T-helper 1 cell treated with Interleukin-12 subunit alpha and Interleukin-12 subunit beta and Interleukin-4 antibody, amounts not matched to agents 30 μg/mL and 1 μg/mL, for 36 hours (primary cell): ENCODE data around the gene EID1.

ENCODE experiments used
- H3K27ac Mint-ChIP-seq: one replicate; pipeline ENCODE4 v1.8.0; 2021; ENCODE audit warnings: mild to moderate bottlenecking, mixed read lengths
- H3K27me3 Mint-ChIP-seq: one replicate; pipeline ENCODE4 v1.8.0; 2021; ENCODE audit warnings: low read depth, mixed read lengths
- H3K36me3 Mint-ChIP-seq: one replicate; pipeline ENCODE4 v1.8.0; 2021; ENCODE audit warnings: low read depth, mixed read lengths
- H3K4me1 Mint-ChIP-seq: one replicate; pipeline ENCODE4 v1.8.0; 2021; ENCODE audit warnings: low read depth, mixed read lengths
- H3K4me3 Mint-ChIP-seq: one replicate; pipeline ENCODE4 v1.8.0; 2021; ENCODE audit warnings: mild to moderate bottlenecking, moderate library complexity, mixed read lengths
- H3K9me3 Mint-ChIP-seq: one replicate; pipeline ENCODE4 v1.8.0; 2021; ENCODE audit warnings: mixed read lengths

The EID1 gene

DNA sequence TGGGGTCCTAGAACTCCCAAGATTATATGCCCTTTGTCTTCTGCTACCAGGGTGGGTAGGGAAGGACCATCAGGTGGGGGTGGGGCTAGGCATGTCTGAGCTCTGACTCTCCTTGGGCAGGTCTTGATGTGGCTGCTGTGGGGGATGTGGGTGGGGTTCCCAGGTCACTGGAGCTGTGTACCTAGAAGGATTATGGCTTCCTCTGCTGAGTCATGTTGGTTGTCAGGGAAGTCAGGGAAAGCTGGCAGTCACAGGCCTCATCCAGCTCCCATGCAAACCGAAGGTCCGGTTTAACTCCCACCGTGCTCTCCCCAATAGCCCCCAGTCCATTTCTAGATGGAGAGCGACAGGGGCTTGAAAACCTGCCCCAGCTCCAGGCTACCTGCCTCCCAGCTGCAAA is 35.2 kb downstream of the EID1 start:
- Mint-ChIP-seq H3K27me3 (no peaks in the 10 kb centered on the region), H3K36me3 (peaks cover 2% of the 10 kb centered on the region), H3K4me1 (peaks cover 2% of the 10 kb centered on the region), H3K9me3 (peaks cover 7% of the 10 kb centered on the region), H3K4me3 (no peak overlapping the region), H3K27ac (no peak overlapping the region)

DNA sequence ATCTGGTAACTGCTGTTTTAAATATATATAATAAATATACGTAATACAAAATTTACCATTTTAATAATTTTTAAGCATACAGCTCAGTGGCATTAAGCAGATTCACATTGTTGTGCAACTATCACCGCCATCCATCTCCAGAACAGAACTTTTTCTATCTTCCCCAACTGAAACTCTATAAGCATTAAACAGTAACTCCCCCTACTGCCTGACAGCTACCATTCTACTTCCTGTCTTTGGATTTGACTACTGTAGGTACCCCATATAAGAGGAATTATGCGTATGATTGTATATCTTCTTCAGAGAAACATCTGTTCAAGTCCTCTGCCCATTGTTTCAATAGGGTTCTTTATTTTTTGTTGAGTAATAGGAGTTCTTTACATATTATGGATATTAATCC is 36.8 kb downstream of the EID1 start:
- H3K27me3 Mint-ChIP-seq = no peaks in the 10 kb centered on the region
- no peak overlapping the region for H3K4me3 Mint-ChIP-seq
- no peak overlapping the region for H3K27ac Mint-ChIP-seq
- H3K9me3 Mint-ChIP-seq = peaks cover 7% of the 10 kb centered on the region
- H3K36me3 Mint-ChIP-seq = peaks cover 3% of the 10 kb centered on the region
- H3K4me1 Mint-ChIP-seq = no peaks in the 10 kb centered on the region

DNA sequence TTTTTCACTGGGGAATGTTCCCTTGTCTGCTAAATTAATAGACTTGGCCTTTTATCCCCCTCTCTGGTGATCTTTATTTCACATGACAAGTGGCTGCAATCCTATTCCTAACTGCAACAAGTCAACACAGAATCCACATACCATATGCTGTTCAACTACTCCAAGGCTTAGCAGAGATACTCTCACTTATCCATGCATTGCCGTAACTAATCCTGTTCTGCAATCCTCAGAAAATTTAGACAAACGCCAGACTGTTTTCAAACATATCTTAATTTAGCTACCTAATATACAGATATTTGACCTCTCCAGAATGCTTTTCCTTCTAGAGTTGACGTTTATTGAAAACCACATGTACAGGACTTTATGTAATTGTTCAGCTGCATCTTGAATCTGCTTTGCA is 37.9 kb downstream of the EID1 start:
- peaks cover 1% of the 10 kb centered on the region for H3K36me3 Mint-ChIP-seq
- no peak overlapping the region for H3K4me3 Mint-ChIP-seq
- no peak overlapping the region for H3K27ac Mint-ChIP-seq
- no peaks in the 10 kb centered on the region for H3K4me1 Mint-ChIP-seq
- peaks cover 7% of the 10 kb centered on the region for H3K9me3 Mint-ChIP-seq
- H3K27me3 Mint-ChIP-seq = no peaks in the 10 kb centered on the region

DNA sequence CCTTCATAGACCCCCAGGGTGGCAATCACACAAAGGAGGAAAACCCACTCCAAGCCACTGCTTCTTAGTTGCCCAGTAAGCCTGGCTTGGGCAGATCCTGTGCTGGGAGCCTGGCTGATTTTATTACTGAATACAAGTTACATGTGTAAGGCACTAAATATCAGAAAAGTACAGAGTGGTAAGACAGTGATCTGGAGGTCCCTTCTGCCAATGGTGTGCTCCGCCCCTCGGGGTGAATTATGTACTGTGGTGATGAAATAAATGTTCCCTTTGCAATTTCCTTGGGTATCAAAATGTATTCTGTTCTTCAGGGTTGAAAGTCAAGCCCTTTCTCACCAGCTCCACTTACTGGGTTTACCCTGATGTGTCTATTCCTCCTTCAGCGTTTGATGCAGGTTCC is 38.8 kb downstream of the EID1 start:
- peaks cover 1% of the 10 kb centered on the region for H3K36me3 Mint-ChIP-seq

DNA sequence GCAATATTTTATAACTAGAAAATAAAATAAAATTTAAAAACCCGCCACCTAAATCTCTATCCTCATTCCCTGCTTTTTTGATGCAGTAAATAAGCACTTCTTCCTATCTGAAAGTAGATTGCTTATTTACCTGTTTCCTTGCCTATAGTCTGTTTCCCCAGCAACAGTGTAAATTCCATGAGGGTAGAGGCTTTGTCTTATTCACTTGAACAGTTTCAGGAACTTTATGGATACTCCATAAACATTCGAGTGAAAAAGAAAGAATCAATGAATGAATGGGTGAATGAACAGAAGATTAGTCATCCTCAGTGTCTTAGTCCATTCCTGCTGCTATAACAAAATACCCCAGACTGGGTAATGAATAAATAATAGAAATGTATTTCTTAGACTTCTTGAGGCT is 44.1 kb downstream of the EID1 start:
- Mint-ChIP-seq H3K4me1 (peaks cover 21% of the 10 kb centered on the region), H3K27me3 (no peaks in the 10 kb centered on the region), H3K36me3 (peaks cover 3% of the 10 kb centered on the region), H3K27ac (no peak overlapping the region), H3K9me3 (no peaks in the 10 kb centered on the region), H3K4me3 (no peak overlapping the region)

More for the DNA sequence above, 38.8 kb downstream of the EID1 start:
- no peak overlapping the region for H3K27ac Mint-ChIP-seq
- H3K4me3 Mint-ChIP-seq = no peak overlapping the region
- H3K27me3 Mint-ChIP-seq = no peaks in the 10 kb centered on the region
- H3K4me1 Mint-ChIP-seq = no peaks in the 10 kb centered on the region
- H3K9me3 Mint-ChIP-seq = peaks cover 4% of the 10 kb centered on the region

DNA sequence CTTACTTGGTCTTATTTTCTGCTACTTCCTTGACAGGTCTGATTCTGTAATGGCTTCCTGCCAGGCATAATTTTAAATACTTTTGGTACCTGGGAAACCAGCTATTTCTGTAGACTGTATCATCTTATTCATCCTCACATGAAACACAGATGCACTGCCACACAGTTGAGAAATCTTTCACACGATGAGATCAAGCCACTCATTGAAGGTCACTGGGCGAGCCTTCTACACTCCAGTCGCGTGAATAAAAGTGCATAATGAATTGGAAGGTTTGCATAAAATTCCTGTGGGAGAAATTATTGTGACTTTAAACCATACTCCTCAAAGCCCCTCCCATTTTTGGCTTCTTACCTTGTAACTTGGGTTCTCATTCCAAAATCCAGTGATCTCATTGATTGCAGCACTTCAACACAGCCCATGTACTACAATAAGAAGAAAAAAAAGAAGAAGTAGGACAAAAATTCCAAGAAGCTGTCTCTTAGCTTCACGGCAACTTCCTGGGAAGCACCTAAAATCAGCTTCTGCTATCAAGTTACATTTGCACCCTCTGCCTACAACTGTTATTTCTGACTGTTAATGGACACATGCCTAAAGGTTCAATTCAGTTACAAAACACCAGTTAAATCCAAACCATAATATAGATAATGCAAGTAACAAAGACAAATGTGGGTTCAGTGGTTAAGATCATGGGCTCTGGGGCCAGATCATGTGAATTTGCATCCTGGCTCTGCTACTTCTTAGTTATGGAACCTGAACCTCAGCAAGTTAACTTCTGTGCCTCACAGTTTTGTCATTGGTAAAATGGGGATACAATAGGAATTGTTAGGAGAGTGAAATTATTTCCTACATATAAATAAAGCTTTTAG is 46.8 kb downstream of the EID1 start:
- H3K27ac Mint-ChIP-seq = peak overlapping the region; percentile 64
- H3K9me3 Mint-ChIP-seq = no peaks in the 10 kb centered on the region
- peaks cover 35% of the 10 kb centered on the region for H3K4me1 Mint-ChIP-seq
- peaks cover 2% of the 10 kb centered on the region for H3K36me3 Mint-ChIP-seq
- H3K4me3 Mint-ChIP-seq = no peak overlapping the region
- H3K27me3 Mint-ChIP-seq = no peaks in the 10 kb centered on the region

DNA sequence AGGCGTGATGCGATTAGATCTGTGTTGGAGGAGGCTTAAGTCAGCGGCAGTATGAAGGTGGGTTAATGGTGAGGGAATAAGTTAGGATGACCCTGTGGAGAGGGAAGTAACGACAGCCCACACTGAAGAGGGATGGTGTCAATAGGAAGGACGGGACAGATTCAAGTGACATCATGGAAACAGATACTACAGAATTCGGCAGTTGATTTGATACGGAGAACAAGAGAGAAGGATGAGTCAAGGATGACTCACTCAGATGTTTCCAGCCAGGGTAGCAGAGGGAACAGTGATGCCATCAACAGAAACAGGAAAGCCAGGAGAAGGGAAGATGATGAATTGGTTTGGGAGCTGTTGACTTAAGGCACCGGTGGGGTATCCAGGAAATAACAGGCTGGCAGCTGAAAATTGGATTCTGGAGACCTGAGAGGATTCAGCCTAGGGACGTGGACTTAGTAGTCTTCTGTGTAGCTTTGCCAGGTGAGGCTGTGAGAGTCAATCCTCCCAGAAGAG is 47.8 kb downstream of the EID1 start:
- H3K4me1 Mint-ChIP-seq = peaks cover 35% of the 10 kb centered on the region

DNA sequence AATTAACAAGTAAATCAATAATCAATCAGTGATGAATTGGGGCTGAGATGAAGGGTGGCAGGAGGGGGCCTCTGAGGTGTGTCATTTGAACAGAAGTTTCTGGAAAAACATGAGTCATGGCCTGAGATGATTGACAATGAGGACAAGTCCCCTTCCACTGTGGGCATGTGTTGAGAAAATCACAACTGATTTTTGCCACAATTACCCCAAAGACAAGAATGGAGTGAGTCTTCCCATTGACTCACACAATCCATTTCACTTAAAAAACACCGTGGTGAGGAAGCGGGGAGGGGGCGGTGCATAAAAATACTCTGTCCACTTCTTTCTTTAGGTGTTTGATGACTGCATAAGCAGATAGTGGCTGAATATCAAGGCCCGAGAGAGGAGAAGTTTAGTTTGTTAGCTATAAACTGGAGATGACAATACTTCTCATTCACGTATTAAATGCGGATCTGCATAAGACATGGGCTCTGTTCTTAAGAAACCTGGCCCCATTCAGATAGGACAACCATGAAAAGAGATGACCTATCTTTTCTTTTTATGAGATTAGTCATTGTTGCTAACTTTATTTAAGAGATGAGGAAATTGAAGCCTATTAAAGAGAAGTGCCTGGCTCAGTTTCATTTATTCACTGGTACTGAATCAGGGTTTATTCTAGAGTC is 51.1 kb downstream of the EID1 start:
- no peaks in the 10 kb centered on the region for H3K27me3 Mint-ChIP-seq
- H3K36me3 Mint-ChIP-seq = peaks cover 2% of the 10 kb centered on the region
- H3K4me3 Mint-ChIP-seq = no peak overlapping the region
- H3K9me3 Mint-ChIP-seq = peaks cover 4% of the 10 kb centered on the region
- H3K4me1 Mint-ChIP-seq = peaks cover 38% of the 10 kb centered on the region
- H3K27ac Mint-ChIP-seq = peak overlapping the region; percentile 62

More for the DNA sequence above, 47.8 kb downstream of the EID1 start:
- Mint-ChIP-seq H3K9me3 (no peaks in the 10 kb centered on the region), H3K27ac (peak overlapping the region; percentile 64), H3K4me3 (peak overlapping the region; percentile 14), H3K27me3 (no peaks in the 10 kb centered on the region), H3K36me3 (peaks cover 2% of the 10 kb centered on the region)

DNA sequence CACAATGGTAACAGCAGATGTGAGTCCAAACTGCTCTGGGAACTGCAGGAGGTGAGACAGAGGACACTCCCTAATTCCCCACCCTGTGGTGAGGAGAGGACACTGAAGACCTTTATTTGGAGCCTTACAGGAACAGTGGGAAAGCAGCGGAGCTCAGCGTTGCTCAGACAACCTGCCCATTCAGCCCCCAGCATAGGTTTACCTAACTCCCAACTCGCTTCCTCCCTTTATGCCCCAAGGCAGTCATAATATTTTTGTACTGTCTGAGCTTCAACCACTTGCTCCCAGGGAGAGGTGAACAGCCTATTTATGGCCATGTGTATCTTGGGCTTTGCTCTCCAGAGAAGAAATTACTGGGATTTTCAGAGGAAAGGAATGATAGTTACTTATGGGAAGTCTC is 51.7 kb downstream of the EID1 start:
- Mint-ChIP-seq H3K27ac (no peak overlapping the region), H3K4me1 (peaks cover 36% of the 10 kb centered on the region), H3K36me3 (peaks cover 2% of the 10 kb centered on the region), H3K9me3 (peaks cover 4% of the 10 kb centered on the region), H3K27me3 (no peaks in the 10 kb centered on the region), H3K4me3 (no peak overlapping the region)
